HG03521 (cell line): ENCODE measurements around the gene PCK2.

Experiments used
- ATAC-seq: cut with Tn5 transposase; IDR thresholded peaks from one replicate; pipeline ENCODE4 v1.9.1; 2021; ENCODE audit warnings: mild to moderate bottlenecking, moderate library complexity; ENCODE audit not compliant: unreplicated experiment

PCK2 gene

GRCh38 chr14:24135834-24136683 is 41.9 kb downstream of the PCK2 start, which contains the start of gene PSME1:
Gene PSME1 (plus strand): TSS chr14:24136194. CDS start chr14:24136263, 69 bp downstream.
- peak; percentile 82 for ATAC-seq

DNA sequence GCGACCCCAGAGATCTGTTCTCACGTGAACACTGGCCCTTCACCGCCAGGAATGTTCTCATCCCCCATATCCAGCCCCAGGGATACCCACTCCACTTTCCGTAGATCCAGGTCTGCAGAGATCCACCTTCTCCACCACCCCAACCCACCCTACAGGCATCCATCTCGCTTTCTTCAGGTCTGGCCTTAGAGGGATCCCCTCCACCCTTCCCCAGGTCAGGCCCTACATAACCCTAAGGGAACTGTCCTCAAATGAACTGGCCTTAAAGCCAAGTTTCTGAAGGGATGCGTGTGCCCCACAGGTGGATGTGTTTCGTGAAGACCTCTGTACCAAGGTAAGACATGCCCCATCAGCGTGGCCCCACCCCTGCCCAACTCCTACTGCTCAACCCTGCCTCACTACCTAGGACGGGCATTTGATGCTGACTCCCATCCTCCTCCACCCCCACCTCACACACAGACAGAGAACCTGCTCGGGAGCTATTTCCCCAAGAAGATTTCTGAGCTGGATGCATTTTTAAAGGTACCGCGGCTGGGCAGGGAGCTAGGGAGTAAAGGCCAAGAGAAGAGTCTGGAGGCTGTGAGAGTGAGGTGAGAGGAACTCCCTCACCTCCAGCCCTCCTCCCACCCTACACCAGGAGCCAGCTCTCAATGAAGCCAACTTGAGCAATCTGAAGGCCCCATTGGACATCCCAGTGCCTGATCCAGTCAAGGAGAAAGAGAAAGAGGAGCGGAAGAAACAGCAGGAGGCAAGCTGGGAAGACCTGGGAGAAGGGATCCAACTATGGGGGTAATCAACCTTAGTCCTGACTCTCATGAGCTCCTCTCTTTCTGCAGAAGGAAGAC is 42.8 kb downstream of the PCK2 start:
- no peak for ATAC-seq

- ATAC-seq, result no peak
Observed at GRCh38 chr14:24137529-24138395, 43.7 kb downstream of the PCK2 start.

GRCh38 chr14:24138396-24139271 is 44.5 kb downstream of the PCK2 start:
- no peak for ATAC-seq

- no peak for ATAC-seq
Observed at GRCh38 chr14:24139272-24139934, 45.3 kb downstream of the PCK2 start.

- ATAC-seq, result peak; percentile 85
Observed at GRCh38 chr14:24141097-24141880, 47.2 kb downstream of the PCK2 start, which contains the start of gene EMC9. Gene EMC9 (minus strand): TSS chr14:24141591. CDS start chr14:24141304, 287 bp downstream.

- ATAC-seq, result no peak
Observed at GRCh38 chr14:24143511-24143910, 49.4 kb downstream of the PCK2 start.

GRCh38 chr14:24144451-24144850 is 50.3 kb downstream of the PCK2 start:
- ATAC-seq, result no peak

- no peak for ATAC-seq
Observed at GRCh38 chr14:24145219-24145618, 51.1 kb downstream of the PCK2 start.

DNA sequence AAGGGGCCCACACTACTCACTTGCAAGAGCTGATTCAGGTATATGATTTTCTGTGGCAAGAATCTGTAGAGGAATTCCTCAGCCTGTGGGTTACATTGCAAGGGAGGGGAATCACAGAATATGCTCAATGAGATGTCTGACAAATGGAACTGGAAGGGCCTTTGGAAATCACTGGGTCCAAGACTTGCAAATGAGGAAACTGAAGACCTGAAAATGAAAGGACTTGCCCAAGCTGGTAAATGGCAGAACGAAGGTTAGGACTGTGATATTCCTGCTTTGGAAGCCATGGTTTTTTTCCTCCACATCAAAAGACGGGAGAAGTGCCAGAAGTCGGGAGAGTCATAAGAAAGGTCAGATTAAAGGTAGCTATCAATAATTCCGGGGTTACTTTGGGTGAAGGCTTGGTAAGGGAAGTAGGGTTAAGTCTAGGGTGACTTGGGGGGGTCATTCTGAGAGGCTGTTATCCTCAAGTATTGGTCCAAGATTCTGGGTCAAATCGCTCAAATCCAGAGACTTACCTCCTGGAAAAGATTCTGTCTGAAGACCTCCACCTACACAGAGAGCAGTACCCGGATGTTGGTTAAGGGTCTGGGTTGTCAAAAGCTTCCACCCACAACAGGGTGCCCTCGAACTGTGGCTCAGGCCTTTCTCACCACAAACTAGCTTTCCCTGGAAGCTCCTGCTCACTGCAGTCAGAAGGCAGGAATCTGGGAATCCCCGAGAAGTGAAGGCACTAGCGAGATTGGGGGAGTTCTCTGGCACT is 51.8 kb downstream of the PCK2 start:
- ATAC-seq, result no peak

GRCh38 chr14:24146453-24146977 is 52.4 kb downstream of the PCK2 start, which contains the start of gene PSME2:
Gene PSME2 (minus strand): TSS chr14:24146610. CDS start chr14:24146581, 29 bp downstream.
- peak; percentile 58 for ATAC-seq

DNA sequence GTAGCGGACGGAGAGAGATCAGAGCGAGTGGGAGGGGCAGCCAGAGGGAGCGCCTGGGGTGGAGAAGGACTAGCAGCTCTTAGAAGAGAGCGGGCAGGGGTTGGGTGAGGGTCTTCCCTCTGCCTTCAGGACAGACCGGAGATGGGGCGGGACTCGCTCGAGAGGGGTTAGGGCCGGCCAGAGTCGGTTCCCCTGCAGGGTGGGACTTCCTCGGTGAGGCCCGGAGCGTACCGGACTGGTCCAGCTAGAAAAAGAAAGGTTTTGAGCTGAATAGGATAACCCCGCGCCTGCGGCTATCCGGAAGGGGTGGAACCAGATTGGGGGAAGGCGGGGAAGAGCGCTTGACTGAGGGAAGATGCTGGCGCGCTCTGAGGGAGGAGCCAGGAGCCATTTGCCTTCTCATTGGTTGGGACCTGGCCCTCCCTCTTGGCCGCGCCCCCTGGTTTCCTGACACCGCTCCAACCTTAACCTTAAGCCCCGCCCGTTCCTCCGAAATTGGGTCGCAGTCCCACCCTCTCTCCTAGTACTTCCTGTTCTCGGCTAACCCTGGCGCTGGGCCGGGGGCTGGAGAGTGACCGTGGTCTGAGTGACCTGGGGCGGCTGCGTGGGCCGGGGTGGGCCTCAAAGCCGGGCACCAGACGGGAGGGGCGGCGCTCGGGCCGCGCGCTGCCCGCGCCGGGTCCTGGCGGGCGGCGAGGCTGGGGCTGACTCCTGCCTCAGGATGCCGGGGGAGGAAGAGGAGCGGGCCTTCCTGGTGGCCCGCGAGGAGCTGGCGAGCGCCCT is 53.1 kb downstream of the PCK2 start, which contains the start of gene RNF31:
RNF31 (plus strand) TSS at position 521 of the 783 bp plus-strand sequence; CDS start at position 722, 201 bp downstream.
- ATAC-seq, result peak; percentile 79

- ATAC-seq, result no peak
Observed at GRCh38 chr14:24147761-24148428, 53.8 kb downstream of the PCK2 start.

GRCh38 chr14:24149302-24149969 is 55.3 kb downstream of the PCK2 start:
- no peak for ATAC-seq

DNA sequence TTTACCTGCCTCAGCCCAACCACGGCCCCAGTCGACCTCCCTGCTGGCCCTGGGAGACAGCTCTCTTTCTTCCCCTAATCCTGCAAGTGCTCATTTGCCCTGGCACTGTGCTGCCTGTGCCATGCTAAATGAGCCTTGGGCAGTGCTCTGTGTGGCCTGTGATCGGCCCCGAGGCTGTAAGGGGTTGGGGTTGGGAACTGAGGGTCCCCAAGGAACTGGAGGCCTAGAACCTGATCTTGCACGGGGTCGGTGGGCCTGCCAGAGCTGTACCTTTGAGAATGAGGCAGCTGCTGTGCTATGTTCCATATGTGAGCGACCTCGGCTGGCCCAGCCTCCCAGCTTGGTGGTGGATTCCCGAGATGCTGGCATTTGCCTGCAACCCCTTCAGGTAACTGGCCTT is 56.0 kb downstream of the PCK2 start:
- ATAC-seq, result no peak
